HG03175 (cell line): ENCODE measurements around the gene NXPH2.
"Not testable (repeated sequence)": the region's sequence is repeated elsewhere in the genome, so short reads cannot be mapped to it uniquely, and the experiment has no call there.

Experiments used
- ATAC-seq: cut with Tn5 transposase; IDR thresholded peaks from one replicate; pipeline ENCODE4 v1.9.1; 2021; ENCODE audit warnings: mild to moderate bottlenecking, moderate library complexity; ENCODE audit not compliant: unreplicated experiment

Gene NXPH2

GRCh38 chr2:138760676-138761075, 19.5 kb downstream of the NXPH2 start:
- no peak for ATAC-seq

DNA sequence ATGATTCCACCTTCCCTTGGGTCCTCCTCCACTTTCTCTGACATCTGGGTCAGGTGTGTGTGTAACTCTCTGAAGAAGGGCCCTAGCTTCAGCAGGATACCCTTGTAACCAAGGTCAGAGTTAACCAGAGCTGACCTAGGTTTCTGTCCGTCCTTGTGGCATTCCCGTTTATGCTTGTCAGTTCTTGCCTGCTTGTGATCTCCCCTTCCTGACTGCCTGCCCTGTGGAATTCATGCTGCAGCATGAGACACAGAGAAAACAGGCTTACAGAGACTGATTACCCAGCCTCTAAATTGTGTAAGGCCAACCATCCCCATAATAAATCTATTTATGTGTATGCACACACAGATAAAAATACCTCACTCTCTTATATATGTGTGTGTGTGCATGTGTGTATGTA, 22.8 kb downstream of the NXPH2 start:
- ATAC-seq: no peak

DNA sequence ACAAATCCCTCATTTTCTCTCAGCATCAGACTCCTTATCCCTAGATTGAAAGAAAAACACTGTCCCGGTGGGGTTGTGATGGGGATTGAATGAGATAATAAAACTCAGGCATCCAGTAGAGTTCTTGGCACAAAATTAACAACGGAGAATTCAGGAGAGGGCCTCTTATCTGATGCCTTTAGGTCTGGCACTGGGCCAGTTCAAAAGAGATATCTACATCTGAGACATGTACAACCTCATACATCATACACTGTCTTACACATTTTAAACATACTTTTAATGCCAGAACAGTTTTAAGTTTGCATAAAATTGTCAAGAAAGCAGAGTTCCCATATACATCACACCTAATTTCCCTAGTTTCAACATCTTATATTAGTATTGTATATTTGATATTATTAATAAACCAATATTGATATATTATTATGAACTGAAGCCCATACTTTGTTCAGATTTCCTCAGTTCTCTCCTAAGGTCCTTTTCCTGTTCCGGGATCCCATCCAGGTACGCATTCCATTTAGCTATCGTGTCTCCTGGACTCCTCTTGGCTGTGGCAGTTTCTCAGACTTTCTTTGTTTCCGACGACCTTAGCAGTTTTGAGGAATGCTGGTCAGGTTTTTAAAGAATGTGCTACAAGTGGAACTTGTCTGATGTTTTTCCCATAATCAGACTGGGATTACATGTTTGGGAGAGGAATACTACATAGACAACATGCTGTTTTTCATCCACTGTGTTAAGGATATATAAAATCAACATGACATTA, 27.8 kb downstream of the NXPH2 start:
- ATAC-seq: no peak

DNA sequence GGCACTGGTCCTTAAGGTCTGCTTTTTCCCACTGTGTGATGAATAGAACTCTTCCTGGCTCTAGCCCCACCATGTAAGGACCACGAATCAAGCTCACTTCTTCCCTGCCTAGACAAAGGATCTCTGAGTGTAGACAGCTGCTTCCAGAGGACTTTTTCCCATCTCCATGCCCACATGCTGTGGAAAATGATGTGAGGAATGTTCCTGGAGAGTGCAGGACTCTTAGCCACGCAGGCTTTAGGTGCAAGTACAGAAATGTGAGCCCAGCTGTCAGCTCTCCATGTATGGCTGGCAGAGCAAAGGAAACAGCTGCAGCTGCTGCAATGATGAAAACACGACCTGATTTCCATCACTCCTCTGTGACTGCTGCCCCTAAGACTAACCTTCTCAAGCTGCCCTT, 35.5 kb downstream of the NXPH2 start:
- no peak for ATAC-seq

- ATAC-seq: no peak
Observed at GRCh38 chr2:138742441-138743057, 37.6 kb downstream of the NXPH2 start.

DNA sequence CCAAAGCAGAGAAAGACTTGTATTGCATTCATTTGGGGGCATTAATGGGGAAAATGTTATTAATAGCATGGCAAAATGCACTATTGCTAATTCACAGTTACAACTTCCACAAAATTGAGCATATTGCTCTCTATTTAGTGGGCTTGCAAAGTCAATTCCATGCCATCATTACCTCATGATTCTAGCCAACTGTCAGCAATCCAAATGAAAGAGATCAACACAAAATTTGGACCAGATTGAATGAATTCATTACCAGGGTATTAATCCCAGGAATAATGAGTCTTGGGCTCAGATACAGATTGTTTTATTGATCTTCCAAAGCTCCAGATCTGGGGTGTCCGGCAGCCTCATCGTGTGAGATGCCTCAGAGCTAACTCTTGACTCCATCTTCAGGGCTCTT, 38.3 kb downstream of the NXPH2 start:
- no peak for ATAC-seq

DNA sequence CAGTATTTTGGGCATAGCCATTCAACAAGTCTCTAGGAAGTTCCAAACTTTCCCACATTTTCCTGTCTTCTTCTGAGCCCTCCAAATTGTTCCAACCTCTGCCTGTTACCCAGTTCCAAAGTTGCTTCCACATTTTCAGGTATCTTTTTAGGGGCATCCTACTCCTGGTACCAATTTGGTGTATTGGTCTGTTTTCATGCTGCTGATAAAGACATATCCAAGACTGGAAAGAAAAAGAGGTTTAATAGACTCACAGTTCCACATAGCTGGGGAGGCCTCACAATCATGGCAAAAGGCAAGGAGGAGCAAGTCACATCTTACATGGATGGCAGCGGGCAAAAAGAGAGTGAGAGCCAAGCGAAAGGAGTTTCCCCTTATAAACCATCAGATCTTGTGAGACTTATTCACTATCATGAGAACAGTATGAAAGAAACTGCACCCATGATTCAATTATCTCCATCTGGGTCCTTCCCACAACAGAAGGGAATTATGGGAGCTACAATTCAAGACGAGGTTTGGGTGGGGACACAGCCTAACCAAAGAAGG, 43.1 kb downstream of the NXPH2 start:
- not testable (repeated sequence) for ATAC-seq

DNA sequence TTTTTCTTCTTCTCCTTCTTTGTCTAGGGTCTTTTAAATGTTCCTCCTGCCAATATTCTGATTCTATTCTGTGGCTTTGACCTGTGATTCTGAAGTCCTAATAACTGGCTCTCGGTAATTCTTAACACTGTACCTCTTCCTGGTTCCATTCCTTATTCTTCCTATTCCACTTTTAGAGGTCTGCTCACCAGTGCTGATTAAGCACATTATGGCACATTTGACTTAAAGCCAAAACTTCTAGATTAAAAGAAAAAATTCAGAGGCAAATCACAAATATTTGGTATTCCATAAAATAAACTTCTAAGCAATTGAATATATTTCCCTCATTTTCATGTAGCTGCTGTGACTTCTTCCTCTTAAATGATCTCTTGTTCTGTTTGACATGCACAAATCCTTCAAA, 47.5 kb downstream of the NXPH2 start:
- ATAC-seq: no peak

DNA sequence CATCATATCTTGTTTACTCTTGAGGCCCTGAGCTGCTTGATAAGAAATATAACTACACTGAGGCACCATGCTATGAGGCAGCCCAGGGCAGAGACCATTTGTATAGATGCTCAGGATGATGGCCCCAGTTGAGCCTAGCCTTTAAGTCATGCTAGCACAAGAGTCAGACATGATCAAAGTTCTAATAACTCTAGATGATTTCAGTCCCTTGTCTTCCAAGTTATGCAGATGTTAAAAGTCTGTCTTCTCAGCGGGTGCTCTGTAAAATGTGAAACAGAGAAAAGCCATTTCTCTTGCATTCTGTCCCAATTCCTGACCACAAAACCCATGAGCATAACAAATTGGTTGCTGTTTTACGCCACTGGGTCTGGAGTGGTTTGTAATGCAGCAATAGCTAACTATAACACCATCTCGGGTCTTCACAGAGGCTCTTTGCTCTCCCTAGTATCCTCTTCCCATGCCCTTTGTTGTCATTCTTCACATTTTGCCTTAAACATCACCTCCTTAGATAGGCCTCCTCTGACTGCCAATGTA, 49.6 kb downstream of the NXPH2 start:
- peak; percentile 75 for ATAC-seq

GRCh38 chr2:138727956-138728355, 52.2 kb downstream of the NXPH2 start:
- no peak for ATAC-seq

DNA sequence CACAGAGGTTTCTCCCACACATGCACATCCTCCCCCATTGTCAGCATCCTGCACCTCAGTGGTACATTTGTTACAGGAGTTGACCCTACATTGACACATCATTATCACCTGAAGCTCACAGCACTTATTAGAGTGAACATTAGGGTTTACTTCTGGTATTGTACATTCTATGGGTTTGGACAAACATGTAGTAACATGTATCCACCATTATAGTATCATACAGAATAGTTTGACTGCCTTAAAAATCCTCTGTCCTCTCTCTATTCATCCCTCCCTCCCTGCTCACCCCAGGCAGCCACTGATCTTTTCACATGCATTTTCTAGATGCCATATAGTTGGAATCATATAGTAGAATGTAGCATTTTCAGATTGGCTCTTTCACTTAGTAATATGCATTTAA, 53.5 kb downstream of the NXPH2 start:
- no peak for ATAC-seq

DNA sequence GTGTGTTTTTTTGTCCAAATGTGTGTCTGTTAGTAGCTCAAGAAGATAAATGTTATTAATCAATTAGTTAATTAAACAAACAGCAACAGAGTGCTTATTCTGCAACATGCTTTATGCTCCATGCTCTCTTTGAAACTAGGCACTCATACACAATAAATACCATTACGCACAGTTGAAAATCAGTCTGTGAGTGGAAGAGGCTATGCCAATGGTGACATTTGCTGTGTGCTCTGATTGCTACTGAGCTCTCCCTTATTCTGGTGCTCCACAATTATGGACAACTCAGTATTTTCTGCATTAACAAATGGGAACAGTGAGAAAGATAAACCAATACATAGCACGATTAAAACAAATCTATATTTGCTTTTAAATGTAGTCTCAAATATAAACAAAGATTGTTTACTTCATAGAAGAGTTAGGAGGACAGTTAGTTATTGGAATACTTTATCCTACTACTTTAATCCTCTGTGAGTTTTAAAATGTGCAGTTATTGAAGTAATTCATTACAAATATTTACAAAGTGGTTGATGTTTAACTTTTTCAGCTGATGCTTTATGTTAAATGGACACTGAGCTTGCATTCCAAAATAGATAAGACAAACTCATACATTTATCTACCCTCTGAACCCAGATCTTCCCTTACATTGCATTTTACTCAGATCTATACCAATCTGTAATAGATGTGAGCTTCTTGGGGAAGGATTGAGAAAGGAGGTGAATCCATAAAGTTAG, 55.3 kb downstream of the NXPH2 start:
- no peak for ATAC-seq

GRCh38 chr2:138724327-138724726, 55.9 kb downstream of the NXPH2 start:
- no peak for ATAC-seq

- ATAC-seq: no peak
Observed at GRCh38 chr2:138723196-138723987, 56.8 kb downstream of the NXPH2 start.

DNA sequence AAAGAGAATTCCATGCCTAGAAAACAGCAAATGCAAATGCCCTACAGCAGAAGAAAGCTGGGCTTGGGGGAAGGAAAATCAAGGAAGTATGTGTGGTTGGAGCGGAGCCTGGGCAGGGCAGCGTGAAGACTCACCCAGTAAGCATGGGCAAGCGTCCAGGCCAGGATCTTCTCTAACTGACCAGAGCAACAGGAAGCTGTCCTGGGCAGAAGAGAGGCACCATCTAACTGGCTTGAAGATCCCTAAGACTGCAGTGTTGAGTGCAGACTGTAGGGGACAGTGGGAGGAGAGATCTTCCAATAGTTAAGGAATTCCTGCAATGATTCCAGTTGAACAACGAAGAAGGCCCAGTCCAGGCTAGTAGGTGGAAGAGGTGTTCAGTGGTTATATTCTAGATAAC, 57.9 kb downstream of the NXPH2 start:
- no peak for ATAC-seq

DNA sequence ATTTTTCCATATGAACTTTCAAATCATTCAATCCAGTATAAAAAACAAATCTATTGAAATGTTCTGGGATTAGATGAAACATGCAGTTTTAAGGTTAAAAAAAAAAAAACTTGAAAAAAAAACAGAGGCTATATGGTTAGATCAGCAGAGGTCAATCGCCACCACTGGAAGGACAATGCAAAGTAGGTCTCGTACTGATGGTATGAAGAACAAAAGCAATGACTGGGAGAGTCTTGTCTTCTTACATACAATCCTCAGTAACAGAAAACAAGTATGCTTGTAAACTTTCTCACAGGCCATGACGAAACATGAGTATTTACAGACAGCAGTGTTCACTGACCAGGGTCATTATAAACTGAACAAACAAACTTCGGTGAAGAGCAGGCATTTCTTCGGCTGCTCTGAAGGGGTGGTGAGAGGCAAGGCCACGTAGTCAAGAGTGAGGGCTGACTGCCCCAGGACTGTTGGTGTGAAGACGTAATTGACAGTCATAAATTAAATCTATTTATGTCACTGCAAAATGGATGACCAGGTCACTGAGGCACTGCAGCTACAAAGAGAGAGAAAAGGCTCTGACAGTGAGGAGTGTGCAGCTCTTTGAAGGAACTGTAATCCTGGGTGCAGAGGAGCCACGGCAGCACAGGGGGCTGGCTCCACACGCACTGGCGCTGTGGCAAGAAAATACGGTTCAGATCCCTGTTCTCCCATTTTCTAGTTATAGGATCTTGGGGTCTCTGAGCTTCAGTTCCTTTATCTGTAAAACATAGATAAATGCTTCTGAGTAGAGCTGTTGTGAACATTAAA, 60.0 kb downstream of the NXPH2 start:
- no peak for ATAC-seq

DNA sequence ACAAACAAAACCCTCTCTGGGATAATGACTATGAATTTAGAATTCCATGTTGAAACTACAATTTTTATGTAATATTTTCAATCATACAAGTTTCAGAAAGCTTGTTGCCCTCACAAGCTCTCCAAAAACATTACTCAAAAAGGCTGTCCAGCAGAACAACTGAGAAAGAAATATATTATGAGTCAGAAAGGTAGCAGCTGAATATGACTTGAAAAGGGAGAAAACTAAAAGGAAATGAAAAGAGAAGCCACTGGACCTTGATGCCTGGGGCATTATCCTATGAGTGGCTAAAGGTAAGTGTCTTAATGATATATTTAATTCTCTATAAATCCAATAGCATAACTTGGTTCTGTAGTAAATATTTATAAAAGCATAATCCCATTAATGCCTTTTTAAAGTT, 61.8 kb downstream of the NXPH2 start:
- peak; percentile 80 for ATAC-seq

DNA sequence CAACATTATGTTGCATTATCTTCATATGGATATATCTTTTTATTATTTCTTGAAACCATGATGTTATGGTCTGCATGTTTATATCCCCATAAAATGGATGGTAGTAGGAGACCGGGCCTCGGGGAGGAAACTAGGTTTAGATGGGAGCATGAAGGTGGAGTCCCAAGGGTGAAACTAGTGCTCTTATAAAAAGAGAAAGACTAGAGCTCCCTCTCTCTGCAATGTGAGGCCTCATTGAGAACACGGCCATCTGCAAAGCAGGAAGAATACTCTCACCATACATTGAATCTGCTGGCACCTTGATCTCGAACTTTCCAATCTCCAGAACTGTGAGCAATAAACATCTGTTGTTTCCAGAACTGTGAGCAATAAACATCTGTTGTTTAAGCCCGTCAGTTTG, 64.0 kb downstream of the NXPH2 start:
- ATAC-seq: no peak

- no peak for ATAC-seq
Observed at GRCh38 chr2:138713504-138713903, 66.7 kb downstream of the NXPH2 start.

DNA sequence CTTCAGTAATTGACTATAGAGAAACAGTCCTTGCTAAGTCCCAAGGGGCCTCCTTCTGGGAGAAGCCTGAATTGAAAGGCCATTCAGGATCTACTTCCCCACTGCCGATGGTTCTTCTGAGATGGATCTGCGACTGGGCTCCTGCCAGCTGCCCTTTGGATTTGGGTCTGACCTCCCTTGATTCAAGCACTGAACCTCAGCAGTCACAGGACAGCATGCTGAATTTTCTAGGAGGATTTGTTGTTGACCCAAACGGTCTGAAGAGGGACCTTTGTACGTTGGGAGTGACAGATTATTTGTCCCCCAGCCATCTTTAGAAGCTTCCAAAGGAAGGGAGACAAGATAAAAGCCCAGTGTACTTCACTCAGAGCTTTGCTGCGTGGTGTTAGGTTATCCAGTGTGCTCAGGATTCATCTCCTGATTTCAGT, 67.1 kb downstream of the NXPH2 start:
- no peak for ATAC-seq
